ENCODE measurements around the gene SRPK2. TPM values are rescaled to one million over a fixed set of nuclear protein-coding genes. Genes with fewer than 3 reads are reported as not detected.
A peak's percentile ranks its signal among the peaks of the same experiment; 100 is the strongest.

Gene SRPK2
- polyA plus RNA-seq, 1 of the 3 experiments (the other 2 are of a cell fraction) = 15.4 TPM

- Histone ChIP-seq H3K4me2 (no peak overlapping the region), H3K4me3 (ENCODE audit: low read depth in 2 of 2, low read length in 1 of 2) (no peak overlapping the region), H3K9ac (no peak overlapping the region), H4K20me1 (ENCODE audit: insufficient read depth) (peaks cover 90% of the 10 kb centered on the region), H3K9me2 (no peaks in the 10 kb centered on the region), H3K27me3 (ENCODE audit: insufficient read depth) (no peaks in the 10 kb centered on the region), H2AFZ (ENCODE audit: low read depth) (no peak overlapping the region), H3K9me3 (no peaks in the 10 kb centered on the region), H3F3A (replicated peaks; ENCODE audit: insufficient read depth) (peaks cover 9% of the 10 kb centered on the region), H3K27ac (ENCODE audit: low read depth in 2 of 2, low read length in 1 of 2) (no peak overlapping the region), H3K36me3 (replicated peaks in 1 of 2; ENCODE audit: control insufficient read depth in 1 of 2, insufficient read depth in 2 of 2, low read length in 1 of 2) (peaks cover 0 to 2% of the 10 kb centered on the region in 2 experiments), H3K79me2 (ENCODE audit: insufficient read depth) (peaks cover 100% of the 10 kb centered on the region), H3K4me1 (ENCODE audit: control insufficient read depth in 1 of 2, insufficient read depth in 2 of 2, low read depth in 1 of 2, low read length in 1 of 2) (no peaks in the 10 kb centered on the region)
- POLR2A ChIA-PET = interaction anchor here (0.8 kb wide), 1 partner anchor 362 kb away, joined by 3 read pairs; no protein-coding TSS in a partner anchor
- peak; percentile 28 for DNase-seq
- 64% methylated on average over 3 of the region's 3 CpGs for WGBS (ENCODE audit: low lambda C conversion rate)
- CTCF ChIA-PET = interaction anchor here (1.0 to 1.8 kb wide), 5 partner anchors 11 to 204 kb away, joined by 3 to 6 read pairs (median 4); no protein-coding TSS in a partner anchor
- TF ChIP-seq NRF1 (IDR thresholded peaks at IDR 0.05; ENCODE audit: low read depth, low read length) (no peak), MXI1 (IDR thresholded peaks at IDR 0.05; ENCODE audit: low read depth, low read length) (no peak), FOXJ3 (CRISPR knock-in tag; IDR thresholded peaks at IDR 0.05) (no peak), RAD21 (IDR thresholded peaks at IDR 0.05; ENCODE audit: low read length) (no peak), RFX5 (IDR thresholded peaks at IDR 0.05; ENCODE audit: low read length) (no peak), POLR2AphosphoS5 (IDR thresholded peaks at IDR 0.05; ENCODE audit: low read depth, low read length) (no peak), REST (IDR thresholded peaks at IDR 0.05; ENCODE audit: low read depth, low read length) (no peak), EP300 (IDR thresholded peaks at IDR 0.05; ENCODE audit: borderline replicate concordance in 1 of 2, low read depth in 1 of 2, low read length in 1 of 2) (peak in 1 of 2 experiments; percentile 29; a peak in 1 of 4 replicates), ELF1 (IDR thresholded peaks at IDR 0.05) (no peak), GATA2 (CRISPR knock-in tag; IDR thresholded peaks at IDR 0.05) (peak; percentile 66), PBX3 (IDR thresholded peaks at IDR 0.05) (no peak)
- TF ChIP-seq, protein P1, sequence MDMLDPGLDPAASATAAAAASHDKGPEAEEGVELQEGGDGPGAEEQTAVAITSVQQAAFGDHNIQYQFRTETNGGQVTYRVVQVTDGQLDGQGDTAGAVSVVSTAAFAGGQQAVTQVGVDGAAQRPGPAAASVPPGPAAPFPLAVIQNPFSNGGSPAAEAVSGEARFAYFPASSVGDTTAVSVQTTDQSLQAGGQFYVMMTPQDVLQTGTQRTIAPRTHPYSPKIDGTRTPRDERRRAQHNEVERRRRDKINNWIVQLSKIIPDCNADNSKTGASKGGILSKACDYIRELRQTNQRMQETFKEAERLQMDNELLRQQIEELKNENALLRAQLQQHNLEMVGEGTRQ (IDR thresholded peaks at IDR 0.05; ENCODE audit: borderline replicate concordance, low read depth, low read length) = no peak
Observed at GRCh38 chr7:105345725-105346124, 43.0 kb downstream of the SRPK2 start.

Measured in SK-N-SH (cell line).